ENCODE results near the gene ANAPC1.

DNA sequence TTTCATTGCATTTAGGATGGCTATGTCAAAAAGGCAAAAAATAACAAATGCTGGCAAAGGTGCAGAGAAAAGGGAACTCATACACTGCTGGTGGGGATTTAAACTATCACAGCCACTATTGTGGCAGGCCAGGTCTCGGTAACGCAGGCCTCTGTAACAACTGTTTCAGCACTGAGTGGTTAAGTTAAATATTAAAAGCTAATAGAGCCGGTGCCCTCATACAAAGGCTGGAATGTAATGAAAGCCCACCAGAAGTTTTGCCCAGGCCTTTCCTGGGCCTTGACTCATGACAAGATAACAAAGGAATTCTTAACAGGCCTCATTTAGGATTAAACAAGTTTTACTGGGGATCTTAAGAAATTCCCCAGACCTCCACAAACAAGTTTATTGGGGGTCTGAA lies 25.1 kb upstream of the ANAPC1 start:
- TF ChIP-seq PHF8 (IDR thresholded peaks at IDR 0.05; ENCODE audit: borderline replicate concordance, low read depth): no peak
- no peak for TF ChIP-seq SMC3 (IDR thresholded peaks at IDR 0.05)
- no peak for TF ChIP-seq CTCF (IDR thresholded peaks at IDR 0.05)
- TF ChIP-seq, protein P1, sequence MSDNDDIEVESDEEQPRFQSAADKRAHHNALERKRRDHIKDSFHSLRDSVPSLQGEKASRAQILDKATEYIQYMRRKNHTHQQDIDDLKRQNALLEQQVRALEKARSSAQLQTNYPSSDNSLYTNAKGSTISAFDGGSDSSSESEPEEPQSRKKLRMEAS (IDR thresholded peaks at IDR 0.05): no peak
- TF ChIP-seq ZFP36 (IDR thresholded peaks at IDR 0.05; ENCODE audit: borderline replicate concordance, partially characterized antibody): no peak
- no peak for TF ChIP-seq POLR2A (IDR thresholded peaks at IDR 0.05; ENCODE audit: low read length)
- no peak for TF ChIP-seq E2F6 (IDR thresholded peaks at IDR 0.05; ENCODE audit: borderline replicate concordance, low read depth)
- TF ChIP-seq, protein P2, sequence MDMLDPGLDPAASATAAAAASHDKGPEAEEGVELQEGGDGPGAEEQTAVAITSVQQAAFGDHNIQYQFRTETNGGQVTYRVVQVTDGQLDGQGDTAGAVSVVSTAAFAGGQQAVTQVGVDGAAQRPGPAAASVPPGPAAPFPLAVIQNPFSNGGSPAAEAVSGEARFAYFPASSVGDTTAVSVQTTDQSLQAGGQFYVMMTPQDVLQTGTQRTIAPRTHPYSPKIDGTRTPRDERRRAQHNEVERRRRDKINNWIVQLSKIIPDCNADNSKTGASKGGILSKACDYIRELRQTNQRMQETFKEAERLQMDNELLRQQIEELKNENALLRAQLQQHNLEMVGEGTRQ (IDR thresholded peaks at IDR 0.05): no peak
- no peak for TF ChIP-seq RFX5 (IDR thresholded peaks at IDR 0.05)
- TF ChIP-seq GATA3 (IDR thresholded peaks at IDR 0.05; ENCODE audit: borderline replicate concordance): no peak
- TF ChIP-seq MAFK (IDR thresholded peaks at IDR 0.05; ENCODE audit: partially characterized antibody): no peak
- no peak for TF ChIP-seq EP300 (IDR thresholded peaks at IDR 0.05)
- no peak for TF ChIP-seq RCOR1 (IDR thresholded peaks at IDR 0.05; ENCODE audit: low read depth, low read length)
- TF ChIP-seq CHD4 (IDR thresholded peaks at IDR 0.05; ENCODE audit: borderline replicate concordance): no peak

Data from A549 (cell line).